T47D (cell line): ENCODE results near the gene TBL1X.

Source experiments
- DNase-seq, 2 experiments: peaks; one replicate each; pipeline versions ENCODE4 v3.0.0 to v3.0.0-alpha.2; 2011 to 2012; ENCODE audit warnings: low read depth in 1 of 2, low spot score in 1 of 2
- JUND ChIP-seq: IDR thresholded peaks from 2 replicates; pipeline ENCODE4 v1.6.1; 2012; ENCODE audit warnings: low read depth
- in situ Hi-C: cut with HindIII; loops from 2 replicates; pipeline ENCODE4 v1.10.0; 2016; ENCODE audit warnings: low sequenced_read_pairs, low pct_unique_long_range_greater_than_20kb

TBL1X gene

DNA sequence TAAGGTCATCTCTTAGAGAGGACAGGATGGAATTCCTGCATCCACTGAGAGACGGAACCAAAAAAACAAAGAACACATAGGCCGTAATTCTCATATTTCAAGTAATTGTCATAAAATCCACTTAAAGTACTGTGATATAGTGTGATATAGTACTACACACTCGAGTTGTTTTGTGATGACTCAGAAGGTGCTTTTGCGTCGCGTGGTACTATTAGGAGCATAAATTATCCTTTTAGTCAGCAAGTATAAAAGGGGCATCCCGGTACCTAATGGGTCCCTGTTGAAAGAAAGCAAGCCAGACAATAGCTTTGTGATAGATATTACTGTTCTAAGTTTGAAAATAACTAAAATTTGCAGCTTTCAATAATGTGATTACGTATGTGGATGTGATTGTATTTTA is 245.5 kb downstream of the TBL1X start:
- DNase-seq = no peak
- in situ Hi-C loops = no loop called here
- TF ChIP-seq JUND = no peak

DNA sequence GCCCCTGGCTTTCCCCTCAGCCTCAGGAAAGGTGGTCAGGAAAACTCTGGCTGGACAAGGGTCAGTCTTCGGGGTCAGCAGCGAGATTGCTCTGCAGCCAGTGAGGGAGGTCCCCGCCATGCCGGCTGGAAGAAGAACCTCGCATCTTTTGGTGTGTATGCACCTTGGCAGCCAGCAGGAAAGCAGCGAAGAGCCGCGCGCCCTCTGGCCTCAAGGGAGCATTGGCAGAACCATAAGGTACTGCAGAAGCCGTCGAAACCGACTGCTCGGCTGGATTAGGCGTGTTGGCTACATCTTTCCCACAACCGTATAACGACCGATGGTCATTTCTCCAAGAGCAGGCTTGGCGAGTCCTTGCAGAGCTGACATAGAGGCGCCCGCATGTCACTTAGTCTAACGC is 252.5 kb downstream of the TBL1X start:
- in situ Hi-C loops = no loop called here

DNA sequence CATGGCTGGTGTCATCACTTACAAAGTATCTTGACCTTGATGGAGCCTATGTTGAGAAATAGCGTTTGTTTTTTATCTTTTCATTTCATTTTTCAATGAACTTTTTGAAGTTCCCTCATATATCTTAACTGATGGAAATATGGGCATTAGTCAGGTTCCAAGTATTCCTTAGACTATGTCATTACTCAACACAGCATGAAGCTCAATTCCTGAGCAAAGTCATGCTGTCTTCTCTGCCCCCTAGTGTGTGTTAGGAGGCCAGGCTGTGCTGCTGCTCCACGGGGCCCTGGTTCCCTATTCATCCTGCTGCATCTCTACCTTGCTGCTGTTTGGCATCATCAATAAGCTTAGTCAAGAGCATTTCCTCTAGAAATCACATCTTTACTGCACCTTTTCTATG is 259.9 kb downstream of the TBL1X start:
- TF ChIP-seq JUND = no peak
- no peak for DNase-seq
- in situ Hi-C loops = no loop called here

More for the DNA sequence above, 252.5 kb downstream of the TBL1X start:
- DNase-seq = no peak
- TF ChIP-seq JUND = no peak

DNA sequence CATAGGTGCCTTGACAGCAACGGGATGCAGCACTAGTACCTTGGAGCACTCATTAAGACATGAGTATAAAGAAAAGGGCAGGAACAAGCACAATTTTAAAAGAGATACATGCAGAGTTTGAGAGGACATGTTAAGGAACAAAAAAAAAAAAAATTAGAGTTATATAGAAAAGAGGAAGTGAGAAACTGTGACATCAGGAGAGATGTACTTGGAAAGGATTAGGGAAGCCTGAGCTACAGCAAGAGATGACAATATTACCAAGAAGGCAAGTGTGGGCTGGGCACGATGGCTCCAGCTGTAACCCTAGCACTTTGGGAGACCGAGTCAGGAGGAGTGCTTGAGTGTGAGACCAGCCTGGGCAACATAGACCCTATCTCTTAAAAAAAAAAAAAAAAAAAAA is 263.4 kb downstream of the TBL1X start:
- TF ChIP-seq JUND = no peak

DNA sequence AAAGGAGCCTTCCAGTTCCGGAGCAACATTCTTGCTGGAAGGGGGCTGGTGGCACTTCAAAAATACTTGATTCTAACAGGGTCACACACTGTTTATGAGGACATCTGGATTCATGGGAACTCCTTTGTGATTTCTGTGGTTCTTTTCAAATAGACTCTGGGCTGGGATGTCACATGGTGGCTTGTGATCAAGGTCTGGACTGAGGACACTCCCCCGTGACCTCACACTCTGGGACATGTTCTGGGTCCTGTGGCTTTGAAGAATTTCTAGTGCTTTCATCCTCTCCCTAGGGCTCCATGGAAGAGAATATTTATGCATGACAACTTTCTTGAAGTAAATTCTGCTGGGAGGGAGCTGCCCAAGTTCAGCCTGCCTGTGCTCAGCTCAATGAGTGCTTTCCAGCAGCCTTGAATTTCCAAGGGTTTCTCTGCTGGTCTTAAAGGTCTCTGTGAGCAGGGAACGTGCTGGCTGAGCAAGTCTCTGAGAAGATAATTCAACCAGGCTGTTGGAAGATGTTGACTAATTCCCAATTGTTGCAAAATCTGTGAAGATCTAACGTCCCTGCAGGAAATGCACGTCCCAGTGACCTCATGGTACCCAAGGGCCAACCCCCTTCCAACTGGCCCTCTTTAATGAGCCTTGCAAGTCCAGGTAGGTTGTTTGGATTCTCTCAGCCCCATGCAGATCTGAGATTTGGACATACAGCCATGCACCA is 264.5 kb downstream of the TBL1X start:
- TF ChIP-seq JUND = no peak
- DNase-seq = no peak

More for the DNA sequence above, 263.4 kb downstream of the TBL1X start:
- DNase-seq = no peak
- in situ Hi-C loops = no loop called here

DNA sequence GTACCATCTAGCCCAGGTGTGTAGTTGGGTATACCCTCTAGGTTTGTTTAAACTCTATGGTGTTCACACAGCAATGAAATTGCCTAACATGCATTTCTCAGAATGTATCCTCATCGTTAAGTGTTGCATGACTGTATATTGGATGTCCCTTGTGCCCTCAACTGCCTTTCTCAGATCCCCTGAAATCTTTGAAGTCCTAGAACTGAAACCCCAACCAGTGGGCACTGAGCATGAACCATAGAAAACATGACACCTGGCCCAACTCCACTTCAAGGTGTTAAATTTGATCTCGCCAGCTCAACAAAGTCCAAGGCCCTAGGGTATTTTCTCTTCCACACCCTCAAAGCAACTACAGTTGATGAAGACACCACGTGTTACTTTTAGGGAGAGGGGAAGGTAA is 265.2 kb downstream of the TBL1X start:
- DNase-seq = no peak
- no peak for TF ChIP-seq JUND
- in situ Hi-C loops = no loop called here

More for the DNA sequence above, 264.5 kb downstream of the TBL1X start:
- in situ Hi-C loops = no loop called here

DNA sequence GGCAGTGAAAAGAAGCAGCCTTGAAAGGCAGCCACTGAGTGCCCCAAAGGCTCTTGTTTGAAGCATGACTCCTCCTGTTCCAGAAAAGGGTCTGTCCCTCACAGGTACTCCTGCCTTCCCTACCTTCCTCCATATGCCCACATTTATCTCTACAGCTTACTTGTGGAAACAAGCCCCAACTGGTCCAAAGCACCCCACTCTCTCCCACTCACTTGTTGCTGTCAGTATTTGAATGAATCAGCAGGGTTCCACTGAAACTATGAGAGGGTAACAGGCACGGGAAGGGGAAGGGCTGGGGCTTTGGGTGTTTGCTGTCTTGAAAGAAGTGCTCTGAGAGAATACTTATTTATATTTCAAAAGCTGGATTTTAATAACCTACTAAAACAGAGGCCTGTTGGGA is 265.9 kb downstream of the TBL1X start:
- DNase-seq = no peak
- TF ChIP-seq JUND = no peak
- in situ Hi-C loops = no loop called here

DNA sequence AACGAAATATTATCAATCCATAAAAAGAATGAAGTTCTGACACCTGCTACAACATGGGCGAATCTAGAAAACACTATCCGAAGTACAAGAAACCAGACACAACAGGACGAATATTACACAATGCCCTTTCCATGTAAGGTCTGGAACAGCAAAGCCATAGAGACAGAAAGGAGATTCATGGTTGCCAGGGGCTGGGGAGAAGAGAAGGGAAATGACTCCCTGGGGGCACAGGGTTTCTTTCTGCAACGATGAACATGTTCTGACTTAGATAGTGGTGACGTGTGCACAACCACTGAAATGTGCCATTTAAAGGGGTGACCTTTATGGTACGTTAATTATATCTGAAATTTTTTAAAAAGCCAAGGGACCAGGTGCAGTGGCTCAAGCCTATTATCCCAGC is 272.5 kb downstream of the TBL1X start:
- no peak for DNase-seq
- in situ Hi-C loops = no loop called here
- TF ChIP-seq JUND = no peak

DNA sequence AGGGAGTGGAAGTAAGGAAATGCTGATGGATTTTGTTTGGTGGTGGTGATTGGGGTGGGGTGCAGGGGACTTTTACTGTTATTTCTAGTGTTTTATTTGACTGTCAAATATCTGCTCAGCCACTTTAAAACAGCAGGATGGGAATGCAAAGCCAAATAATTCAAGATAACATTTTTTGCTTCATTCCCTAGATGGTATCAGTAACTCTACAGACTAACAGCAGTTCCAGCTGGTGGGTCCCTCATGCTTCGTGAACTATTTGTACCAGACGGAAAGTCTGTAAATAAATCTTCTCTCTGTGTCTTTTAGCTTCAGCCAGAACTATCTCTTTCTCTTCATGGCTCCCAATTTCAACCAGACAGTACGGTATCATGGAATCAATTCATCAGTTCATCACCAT is 273.3 kb downstream of the TBL1X start:
- TF ChIP-seq JUND = no peak
- in situ Hi-C loops = no loop called here
- DNase-seq = no peak

DNA sequence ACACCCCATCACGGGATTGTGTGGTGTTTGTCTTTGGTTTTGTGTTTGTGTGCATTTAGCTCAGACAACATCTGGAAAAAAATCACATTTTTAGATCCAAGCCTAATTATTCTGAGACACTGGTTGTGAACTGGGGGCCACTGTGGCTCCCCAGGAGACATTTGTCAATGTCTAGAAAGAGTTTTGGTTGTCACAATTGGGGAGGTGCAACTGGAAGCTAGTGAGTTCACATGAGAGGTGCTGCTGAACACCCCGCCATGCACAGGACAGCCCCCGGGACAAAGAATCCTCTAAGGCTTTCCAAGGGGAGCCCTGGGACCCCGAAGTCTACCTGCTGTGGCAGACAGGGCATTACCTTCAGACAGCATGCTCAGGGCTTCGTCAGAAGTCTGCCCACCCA is 274.3 kb downstream of the TBL1X start:
- no peak for DNase-seq
- TF ChIP-seq JUND = no peak
- in situ Hi-C loops = no loop called here

DNA sequence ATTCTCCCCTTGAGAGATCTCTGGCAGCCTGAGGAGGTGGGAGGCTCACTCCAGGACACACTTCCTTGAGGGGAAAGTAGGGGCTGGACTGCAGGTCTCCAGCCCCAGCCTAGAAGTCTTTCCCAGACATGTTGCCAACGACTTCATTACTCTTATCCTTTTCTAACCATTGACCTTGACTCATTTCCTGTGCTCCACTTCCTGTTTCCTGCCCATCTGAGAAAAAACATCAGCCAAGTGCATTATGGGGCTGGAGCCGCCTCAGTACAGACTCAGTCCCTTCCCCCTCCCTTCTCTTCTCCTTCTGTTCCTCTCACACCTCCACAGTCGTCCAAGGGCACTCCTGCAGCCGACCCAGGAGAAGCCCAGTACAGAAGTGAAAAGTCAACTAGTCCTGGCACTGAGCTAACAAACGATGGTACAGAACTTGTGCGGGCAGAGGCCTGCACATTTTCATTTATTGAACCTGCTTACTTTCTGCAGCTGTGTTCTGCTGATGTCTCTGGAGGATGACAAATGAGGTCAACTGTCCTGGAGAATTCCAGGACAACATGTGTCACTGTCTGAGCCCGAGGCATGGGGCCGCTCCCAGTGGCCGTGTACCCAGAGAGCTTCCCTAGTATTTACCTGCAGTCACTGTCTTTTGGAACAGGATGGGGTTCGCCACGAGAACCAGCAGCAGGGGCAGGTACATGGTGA is 280.7 kb downstream of the TBL1X start:
- no peak for DNase-seq
- no peak for TF ChIP-seq JUND
- in situ Hi-C loops = no loop called here

DNA sequence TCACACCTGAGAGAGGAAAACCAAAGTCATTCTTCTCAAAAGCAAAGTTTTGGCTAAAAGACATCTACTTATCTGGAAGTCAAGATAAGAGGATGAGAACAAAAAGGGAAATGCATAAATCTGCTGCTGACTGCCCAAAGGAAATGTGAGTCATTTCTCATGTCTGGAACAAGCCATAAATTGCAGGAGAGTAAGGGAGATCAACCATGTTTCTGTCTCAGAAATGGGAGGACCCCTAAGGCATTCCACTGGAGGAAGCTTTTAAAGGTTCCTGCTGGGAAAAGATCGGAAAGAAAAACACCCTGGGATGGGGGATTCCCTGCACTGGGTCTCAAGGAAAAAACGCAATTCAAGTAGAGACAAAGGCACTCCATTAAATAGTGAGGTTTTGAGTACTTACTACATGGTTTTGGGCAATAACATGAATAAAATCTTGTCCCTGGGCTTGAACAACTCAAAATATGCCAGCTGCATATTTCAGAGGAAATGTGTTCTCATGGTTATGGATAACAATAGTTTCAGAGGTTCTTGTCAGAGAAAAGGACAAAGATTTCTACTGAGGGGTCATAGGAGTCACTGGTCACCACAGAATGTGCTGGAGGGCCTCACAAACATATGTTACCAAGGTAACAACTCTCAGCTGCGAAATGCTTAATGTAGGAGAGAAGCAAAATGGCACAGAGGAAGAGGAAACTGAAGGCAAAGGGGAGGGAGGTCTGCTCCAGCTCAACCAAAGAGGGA is 281.5 kb downstream of the TBL1X start:
- TF ChIP-seq JUND = no peak
- in situ Hi-C loops = no loop called here
- DNase-seq = no peak

DNA sequence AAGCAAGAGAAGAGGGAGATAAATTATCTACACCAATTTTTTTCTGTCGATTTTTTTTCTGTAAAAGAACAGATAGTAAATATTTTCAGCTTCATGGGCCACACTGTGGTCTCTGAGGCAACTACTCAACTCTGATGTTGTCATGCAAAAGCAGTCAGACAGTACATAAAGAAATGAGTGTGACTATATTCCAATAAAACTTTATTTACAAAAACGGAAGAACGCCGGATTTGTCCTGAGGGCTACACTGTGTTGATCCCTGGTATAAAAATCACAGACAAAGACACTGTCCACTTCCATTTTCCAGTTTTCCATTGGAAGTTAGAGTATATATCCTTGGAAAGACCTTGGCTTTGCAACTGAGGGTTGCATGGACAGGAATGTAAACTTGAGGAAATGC is 282.8 kb downstream of the TBL1X start:
- in situ Hi-C loops = no loop called here
- TF ChIP-seq JUND = no peak
- DNase-seq = no peak
